NOMO-1 treated with DMSO at 0.1 percent for 48 hours (cell line): Measurements from ENCODE around the gene PMPCA.
A peak's percentile ranks its signal among the peaks of the same experiment; 100 is the strongest.

Source experiments
- DNase-seq: peaks from one replicate; lab custom pipeline; 2025; ENCODE audit not compliant: unreplicated experiment; lab: John Stamatoyannopoulos, UW

Gene PMPCA, protein sequence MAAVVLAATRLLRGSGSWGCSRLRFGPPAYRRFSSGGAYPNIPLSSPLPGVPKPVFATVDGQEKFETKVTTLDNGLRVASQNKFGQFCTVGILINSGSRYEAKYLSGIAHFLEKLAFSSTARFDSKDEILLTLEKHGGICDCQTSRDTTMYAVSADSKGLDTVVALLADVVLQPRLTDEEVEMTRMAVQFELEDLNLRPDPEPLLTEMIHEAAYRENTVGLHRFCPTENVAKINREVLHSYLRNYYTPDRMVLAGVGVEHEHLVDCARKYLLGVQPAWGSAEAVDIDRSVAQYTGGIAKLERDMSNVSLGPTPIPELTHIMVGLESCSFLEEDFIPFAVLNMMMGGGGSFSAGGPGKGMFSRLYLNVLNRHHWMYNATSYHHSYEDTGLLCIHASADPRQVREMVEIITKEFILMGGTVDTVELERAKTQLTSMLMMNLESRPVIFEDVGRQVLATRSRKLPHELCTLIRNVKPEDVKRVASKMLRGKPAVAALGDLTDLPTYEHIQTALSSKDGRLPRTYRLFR

DNA sequence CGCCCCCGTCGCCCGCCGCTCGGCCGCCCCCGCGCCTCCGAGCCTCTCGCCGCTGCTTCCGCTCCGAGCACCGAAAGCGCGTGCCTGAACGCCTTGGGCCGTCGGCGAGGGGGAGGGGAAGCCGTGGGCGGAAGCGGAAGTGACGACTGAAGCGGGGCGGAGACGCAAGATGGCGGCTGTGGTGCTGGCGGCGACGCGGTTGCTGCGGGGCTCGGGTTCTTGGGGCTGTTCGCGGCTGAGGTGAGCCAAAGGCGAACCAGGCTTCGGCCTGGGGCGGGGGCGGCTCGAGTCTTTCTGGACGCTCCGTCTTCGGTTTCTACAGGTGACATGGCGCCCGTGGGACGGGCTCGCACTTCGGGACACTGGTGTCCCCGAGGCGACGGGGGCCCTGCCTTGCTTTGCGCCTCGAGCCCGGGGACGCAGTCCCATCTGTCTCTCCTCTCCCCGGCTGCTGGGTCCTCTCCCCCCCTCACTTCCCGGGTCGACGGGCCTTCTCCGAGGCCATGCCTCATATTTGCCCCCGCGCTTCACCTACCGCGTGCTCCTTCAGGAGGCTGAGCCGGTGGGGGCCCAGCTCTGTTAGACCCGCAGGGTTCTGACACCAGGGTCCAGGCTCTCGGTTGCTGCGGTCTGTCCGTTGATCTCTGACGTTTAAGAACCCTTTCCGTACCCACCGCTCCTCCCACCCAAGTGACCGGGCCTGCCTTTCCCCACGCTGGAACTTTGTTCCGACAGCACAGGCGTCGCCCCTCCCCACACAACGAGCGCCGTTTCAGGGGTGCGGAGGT is at the start of gene PMPCA, which contains the start of gene ENTR1:
Gene PMPCA (plus strand): TSS at position 159 of the 788 bp plus-strand sequence. CDS start 11 bp downstream, at position 170.
Gene ENTR1 (minus strand): TSS at position 115 of the 788 bp plus-strand sequence. CDS start 217 bp downstream, outside the sequence.
- peak; percentile 90 for DNase-seq

DNA sequence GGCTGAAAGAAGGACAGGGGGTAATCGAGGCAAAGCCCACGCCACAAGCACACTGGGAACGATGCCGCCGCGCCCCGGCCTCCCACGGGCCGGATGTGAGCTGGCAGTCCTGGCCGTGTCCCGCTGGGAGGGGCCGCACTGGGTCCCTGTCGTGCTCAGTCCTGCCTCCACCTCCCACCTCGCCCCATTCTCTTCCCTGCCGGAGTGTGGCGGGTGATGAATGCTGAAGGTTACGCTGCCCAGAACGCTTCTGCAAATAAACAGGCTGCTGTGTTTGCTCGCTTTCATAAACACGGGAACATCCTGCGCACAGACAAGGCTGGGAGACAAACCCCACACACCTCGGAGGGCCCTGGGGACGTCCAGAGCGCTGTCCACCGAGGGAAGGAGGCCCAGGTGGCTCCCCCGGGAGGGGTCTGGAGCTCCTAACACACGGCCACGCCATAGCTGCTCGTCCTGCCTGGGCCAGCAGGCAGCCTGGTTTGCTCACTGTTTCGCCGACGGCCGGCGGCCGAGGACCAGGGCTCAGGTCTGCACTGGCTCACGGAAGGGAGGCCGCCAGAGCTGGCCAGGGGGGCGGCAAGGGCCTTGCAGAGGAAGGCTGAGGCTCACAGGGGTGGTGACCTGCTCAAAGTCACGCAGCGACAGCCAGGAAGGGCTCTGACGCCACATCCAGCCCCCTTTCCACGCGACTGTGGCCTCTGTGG is 49.3 kb upstream of the PMPCA start:
- no peak for DNase-seq

DNA sequence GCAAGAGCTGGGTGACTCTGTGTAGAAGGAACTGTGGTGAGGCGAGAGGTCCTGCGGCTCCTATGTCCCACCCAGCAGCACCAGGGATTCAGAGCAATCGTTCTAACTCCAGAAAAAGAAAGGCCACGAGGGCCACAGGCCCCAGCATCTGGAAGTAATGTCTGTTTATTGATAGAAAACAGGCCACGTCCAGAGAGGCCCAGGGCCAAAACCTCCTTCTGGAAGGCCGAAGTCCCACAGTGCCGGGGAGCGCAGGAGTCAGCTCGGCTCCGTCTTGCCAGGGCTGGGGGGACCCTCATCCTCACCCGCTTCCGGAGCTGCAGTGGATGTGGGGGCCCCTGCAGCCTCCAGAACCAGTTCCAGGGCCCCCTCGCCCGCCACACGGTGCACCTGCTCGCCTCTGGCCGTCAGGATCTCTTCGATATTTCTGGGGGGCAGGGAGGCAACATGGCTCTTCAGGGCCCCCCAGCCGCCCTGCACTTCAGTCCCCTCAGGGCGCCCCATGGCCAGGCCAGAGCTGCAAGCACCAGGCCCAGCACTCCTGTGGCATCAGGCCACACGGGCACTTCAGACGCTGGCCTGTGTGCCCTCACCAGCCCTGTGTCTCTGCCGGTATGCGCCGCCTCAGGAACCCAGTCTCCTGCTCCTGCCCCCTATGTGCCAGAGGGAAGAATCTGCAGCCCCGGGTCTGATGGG is 48.6 kb upstream of the PMPCA start:
- DNase-seq, result no peak

DNA sequence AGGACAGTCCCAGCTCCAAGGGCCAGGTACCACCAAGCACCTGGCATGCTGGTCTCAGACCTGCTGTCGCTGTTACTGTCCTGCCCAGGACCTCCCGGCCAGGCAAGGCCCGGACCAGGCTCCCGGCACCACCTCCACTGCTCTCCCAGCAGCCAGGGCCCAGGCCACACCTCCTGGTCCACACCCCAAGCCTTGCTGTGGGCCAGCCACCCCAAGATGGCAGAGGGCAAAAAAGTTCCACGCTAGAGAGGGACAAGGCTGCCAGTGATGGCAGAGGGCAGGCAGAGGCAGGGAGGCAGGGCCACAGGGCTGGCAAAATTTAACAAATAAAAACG is 48.0 kb upstream of the PMPCA start:
- DNase-seq, result no peak

DNA sequence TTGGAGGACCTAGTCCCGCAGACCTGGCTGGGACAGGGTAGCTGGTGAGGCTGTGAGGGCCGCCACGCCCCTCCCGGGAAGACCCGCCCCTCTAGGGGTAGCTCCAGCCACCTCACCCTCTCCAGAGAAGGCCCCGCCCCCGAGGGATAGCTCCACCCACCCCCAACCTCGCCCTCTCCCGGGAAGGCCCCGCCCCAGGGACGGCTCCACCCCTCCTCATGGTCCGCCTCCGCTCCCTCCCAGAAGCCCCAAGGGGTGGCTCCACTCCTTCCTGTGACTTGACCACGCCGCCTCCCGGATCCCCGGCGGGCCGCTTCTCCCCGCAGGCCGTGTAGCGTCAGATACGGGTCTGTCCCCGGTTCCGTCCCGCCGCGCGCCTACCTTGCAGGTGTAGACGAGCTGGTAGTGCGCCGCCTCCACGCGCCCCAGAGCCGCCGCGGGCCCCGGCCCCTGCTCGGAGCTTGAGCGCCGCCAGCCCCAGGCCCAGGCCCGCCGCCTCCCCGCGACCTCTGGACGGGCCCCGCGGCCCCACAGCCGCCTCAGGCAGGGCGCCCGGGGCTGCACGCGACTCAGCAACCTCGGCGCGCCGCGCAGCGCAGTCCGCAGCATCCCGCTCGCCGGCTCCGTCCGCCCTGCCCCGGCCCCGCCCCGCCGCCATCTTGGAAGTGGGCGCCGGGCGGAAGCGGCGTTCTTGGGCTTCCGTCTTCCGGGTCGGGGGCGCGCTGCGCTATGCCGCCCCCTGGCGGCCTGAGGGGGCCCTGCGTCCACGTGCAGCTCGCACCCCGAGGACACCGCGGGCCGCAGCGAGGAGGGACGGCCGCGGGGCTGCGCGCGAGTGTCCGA is 47.1 kb upstream of the PMPCA start, which contains the start of gene DNLZ:
Gene DNLZ (minus strand): TSS at position 639 of the 843 bp plus-strand sequence. CDS start 30 bp downstream, at position 609.
- peak; percentile 92 for DNase-seq

DNA sequence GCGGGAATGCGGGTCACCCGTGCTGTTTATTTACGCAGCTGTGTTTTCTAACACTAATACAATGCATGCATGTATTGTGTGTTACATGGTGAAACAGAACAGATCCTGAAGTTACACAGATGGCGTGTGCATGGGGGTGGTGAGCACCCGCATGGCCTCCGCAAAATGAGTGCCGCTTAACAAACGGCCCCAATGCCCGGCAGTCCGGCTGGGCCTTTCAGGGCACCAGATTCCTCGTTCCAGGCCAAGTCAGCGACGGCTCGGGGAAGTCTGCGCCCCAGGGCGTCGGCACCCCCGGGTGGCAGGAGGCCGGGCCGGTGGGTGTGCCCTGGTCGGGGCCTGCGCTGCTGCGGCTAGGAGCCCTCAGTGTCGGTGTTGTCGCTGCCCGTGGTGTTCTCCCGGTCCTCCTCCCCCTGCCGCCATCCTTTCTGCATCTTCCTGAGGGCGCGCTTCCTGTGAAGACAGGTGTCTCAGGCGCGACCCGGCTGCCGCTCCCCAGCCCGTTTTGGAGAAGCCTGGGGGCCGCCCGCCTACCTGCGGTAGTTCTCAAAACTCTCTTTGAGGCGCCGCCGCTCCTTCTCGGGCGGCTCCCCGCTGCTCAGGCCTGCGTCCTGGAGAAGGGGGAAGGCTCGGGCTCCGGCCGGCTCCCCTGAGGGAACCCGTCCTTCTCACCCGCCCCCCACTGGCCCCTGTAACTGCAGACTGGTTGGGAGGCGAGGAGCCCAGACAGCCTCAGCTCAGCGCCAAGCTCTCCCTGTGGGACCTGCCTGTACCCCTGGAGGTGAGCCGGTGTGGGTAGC is 46.3 kb upstream of the PMPCA start:
- DNase-seq, result no peak

DNA sequence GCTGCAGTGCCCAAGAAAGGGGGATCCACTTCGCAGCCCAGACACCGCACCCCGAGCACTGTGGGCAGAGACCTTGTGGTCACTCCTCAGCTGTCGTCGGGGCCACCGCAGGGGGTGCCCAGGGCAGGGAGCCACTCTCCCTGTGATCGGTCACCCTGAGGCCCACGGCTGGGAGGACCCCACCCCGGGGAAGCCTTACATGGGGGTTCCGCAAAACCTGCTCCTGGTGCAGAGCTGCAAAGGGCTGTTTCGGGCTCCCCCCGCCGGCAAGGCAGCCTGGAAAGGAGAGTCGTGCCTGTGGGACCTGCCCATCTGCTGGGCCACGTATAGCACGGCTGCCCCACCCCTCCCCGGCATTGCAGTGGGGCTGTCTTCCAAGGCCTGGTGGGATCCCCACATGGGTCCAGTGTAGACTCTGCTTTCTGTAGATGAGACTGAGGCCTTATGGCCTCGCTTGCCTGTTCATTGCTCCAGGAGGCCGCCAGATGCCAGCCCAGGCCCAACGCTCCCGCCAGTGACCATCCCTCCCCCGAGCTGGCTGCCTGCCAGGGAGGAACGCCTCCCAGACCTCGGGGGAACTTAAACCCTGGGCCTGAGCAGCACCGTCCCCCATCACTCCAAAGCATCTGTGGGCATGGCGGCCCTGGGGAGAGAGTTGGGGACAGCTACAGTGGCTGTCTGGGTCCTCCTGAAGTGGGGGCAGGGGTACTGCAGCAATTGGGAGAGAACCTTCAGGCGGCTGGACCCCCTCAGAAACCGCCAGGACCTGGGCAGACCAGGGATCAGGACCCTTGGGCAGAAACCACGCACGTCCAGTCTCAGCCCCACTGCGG is 45.3 kb upstream of the PMPCA start:
- no peak for DNase-seq

DNA sequence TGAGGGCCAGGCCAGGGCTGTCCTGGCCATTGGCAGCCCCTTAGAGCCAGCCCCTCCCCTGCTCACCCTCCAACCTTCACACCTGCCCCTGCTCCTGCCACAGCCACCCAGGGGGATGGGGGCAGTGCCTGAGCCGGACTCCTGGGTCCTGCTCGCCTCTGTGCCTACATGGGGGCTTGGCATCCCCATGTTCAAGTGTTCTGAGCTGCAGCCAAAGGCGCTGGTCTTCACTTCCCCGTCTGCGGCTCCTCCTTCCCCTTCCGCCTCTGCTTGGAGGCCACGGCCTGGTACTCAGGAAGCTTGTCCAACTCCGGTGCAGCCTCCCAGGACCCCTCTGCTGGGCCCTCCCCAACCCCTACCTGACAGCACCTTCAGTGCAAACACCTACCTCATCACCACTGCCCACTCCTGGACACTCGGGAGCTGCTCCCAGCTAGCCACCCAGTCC is 44.7 kb upstream of the PMPCA start:
- peak; percentile 82 for DNase-seq

DNA sequence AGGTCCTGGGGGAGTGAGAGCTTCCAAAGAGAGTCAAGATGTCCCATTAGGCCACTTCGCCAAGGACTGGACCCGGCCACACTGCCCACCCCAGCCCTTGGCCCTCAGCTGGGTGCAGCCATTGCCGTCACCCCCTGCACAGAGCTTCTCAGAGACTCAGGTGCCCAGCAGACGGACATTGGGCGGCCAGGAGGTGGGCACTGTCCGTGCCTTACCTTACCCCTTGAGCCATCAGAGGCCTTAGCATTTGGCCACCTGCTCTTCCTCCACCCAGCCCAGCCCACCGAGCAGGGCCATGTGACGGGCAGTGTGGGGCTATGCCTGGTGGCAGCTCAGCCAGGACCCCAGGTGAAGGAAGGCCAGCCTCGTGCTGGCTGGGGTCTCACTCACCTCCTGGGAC is 43.6 kb upstream of the PMPCA start:
- DNase-seq, result no peak

DNA sequence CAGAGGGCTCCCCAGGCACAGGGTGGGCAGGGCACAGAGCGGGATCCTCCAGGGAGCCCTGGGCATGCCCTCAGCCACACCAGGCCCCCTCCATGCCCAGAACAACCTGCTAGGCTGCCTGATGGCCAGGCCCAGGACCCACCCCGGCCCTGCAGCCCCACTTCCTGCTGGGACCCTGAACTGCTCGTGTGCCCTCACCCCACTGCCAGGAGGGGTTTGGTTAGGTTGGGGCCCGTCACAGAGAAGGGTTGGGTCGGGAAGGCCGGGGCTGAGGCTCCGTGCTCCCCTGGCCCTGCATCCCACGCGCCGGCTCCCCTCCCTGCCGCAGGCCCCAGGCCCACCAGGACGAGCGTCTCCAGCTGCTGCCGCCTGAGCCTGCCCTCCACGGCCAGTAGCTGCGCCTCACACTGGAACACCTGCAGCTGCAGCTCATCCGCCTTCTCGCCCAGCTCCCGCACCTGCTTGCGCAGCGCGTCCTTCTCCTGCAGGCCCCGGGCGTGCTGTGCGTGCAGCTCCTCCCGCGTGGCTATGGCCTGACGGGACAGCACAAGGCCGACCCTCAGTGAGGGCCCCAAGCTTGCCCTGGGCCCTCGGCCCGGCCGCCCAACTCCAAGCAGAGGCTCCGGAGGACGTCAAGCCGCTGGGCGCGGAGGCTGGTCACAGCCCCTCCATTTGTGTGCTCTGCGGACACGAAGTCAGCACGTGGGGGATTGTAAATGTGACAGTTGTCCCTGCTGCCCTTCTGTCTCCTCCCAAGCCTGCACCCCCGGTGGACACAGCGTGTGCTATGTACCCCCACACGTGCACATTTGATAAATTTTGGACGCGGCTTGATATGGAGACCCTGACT is 42.9 kb upstream of the PMPCA start:
- no peak for DNase-seq

DNA sequence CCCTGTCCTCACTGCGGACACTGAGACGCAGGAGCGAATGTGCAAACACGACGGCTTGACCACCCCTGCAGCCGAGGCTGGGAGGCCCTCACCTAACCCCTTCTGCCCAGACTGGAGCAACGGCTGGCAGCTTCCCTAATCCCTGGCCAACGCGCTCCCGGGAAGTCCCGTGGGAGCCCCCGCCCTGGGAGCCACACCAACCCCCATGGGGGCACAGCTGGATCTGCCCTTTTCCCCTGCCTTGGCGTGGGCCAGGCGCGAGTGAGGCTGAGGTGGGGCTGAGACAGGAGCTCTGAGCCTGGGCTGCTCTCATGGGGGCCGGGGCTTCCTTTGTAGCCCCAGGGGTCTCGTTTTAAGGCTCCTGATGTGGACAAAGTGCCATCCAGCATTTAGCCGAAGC is 42.3 kb upstream of the PMPCA start:
- no peak for DNase-seq

DNA sequence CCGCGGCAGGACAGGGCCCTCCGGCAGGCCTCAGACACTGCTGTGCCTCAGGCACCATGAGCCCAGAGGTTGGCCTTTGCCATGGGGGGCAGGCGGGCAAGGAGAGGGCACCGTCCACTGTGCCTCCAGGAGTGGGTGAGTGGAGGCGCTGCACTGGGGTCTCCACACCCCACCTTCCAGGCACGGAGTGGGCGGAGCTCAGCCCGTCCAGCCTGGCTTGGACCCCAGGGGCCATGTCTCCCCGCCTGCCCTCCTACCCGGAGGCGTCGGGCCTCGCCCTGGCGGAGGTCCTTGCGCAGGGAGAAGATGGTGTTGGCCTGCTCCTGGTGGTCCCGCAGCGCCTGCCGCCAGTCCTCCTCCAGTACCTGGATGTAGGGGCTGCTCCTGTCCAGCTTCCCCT is 40.4 kb upstream of the PMPCA start:
- DNase-seq, result no peak

DNA sequence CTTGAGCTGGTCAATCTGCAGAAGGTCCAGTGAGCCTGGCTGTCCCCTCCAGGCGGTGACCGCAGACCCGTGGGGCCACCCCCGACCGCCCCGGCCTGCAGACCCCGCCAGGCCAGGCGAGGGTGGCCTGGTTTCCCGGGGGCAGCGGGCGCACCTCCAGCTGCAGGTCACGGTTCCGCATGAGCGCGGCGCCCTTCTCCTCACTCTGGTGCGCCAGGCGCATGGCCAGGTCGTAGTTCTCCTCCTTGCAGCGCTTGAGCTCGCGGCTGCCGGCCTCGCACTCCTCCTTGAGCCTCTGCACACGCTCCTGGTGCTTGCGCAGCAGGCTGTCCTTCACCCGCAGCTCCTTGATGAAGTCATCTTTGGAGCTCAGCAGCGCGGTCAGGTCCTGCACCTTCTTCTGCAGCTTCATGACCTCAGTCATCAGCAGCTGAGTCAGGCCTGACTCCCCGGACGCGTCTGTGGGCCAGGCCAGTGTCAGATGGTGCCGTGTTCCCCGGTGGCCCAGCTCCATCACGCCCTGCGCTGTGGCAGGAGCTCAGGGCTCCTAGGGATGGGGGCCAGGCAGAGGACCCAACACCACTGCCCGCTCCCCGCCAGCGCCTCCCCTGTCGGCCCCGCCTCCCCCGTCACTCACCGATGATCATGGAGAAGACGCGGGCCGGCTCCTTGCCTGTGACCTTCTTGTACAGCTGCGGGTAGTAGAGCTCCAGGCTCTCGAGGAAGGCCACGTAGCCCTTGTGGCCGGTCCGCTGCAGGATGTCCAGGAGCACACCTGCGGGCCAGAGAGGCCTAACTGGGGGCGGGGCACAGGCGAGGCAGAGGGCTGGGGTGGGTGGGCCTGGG is 39.5 kb upstream of the PMPCA start:
- no peak for DNase-seq

DNA sequence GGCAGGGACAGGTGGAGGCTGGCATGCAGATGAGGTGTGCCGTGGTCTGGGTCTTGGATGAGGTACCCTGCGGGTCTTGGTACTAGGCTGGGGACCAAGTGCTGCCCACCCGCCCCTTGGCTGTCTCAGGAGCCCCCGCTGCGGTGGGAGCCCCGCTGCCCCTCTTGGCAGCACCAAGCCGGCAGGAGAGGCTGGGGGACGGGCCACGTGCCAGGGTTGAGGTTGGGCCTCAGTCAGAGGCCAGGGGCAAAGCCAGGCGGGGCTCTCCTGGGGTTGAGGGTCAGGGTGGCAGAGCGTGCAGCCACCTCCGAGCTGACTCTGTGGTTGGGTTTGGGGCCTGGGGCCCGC is 39.0 kb upstream of the PMPCA start:
- no peak for DNase-seq

DNA sequence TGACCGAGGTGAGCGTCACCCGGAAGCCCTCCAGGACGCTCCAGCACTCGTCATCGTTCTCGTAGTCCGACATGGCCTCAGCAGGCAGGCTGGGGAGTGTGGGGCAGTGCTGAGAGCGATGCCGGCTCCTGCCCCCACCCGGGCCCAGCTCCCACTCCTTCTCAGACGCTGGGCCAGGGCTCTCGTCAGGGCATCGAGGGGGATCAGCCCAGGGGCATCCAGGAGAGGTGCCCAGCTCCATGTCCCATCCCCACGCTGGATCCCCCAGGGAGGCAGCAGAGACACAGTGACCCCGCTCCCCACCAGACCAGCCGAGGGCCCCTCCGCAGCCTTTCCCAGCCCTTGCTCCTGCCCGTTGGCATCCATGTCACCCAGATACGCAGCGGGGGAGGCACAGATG is 38.5 kb upstream of the PMPCA start:
- no peak for DNase-seq

DNA sequence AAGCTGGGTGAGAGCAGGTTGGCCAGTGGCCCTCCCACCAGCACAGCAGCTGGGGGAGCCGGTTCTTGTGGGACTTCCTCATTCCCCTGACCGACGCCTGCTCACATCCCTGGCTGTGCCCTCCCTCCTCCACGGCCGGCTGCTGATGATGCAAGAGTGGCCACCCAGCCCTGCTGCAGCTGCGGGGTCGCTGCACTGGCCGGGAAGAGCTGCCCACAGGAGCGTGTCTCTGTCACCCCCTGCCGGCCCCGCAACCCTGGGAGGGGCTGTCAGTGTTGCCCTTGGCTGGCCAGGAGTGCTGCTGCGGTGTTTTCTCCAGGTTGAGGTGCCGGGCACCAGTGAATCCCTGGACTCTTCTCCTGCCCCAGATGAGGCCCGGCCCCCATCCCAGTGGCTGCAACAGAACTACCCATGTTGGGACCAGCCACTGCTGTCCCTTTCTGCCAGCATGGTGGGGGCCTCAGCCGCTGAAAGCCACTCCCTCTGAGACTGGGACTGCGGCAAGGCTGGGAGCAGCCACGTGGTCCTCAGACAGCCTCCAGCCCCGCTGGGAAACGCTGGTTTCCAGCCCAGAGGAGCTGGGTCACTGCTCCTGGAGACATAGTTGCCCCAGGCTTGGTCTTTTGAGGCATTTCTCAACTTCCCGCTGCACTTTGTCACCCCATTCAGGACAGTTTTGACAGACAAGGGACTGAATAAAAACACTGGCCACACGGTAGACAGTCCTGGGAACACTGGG is 37.7 kb upstream of the PMPCA start:
- DNase-seq, result peak; percentile 94
